Cardiac muscle cell (in vitro differentiated cells and primary cell): ENCODE results near the gene GCH1. TPM values are rescaled to one million over a fixed set of nuclear protein-coding genes. Genes with fewer than 3 reads are reported as not detected.
"Not testable (repeated sequence)": the region's sequence is repeated elsewhere in the genome, so short reads cannot be mapped to it uniquely, and the experiment has no call there.

ENCODE experiments used
- DNase-seq, 2 donors: peaks; one replicate each; pipeline versions ENCODE4 v3.0.0 to v3.0.0-alpha.2; 2010 to 2017; ENCODE audit warnings: low read depth in 1 of 2, low spot score in 1 of 2
- H3K27ac ChIP-seq: fragments of 200-600 bp; sonication (generic); 2 replicates; pipeline ENCODE4 v1.5.1; 2016
- H3K27me3 ChIP-seq: fragments of 200-600 bp; sonication (generic); 2 replicates; pipeline ENCODE4 v1.6.0; 2016; ENCODE audit warnings: control low read depth
- H3K36me3 ChIP-seq: fragments of 200-600 bp; sonication (generic); 2 replicates; pipeline ENCODE4 v1.5.1; 2016; ENCODE audit warnings: control low read depth
- H3K4me1 ChIP-seq: fragments of 200-600 bp; sonication (generic); 2 replicates; pipeline ENCODE4 v1.8.1; 2017; ENCODE audit warnings: low read depth, mild to moderate bottlenecking, mixed run types
- H3K4me3 ChIP-seq: fragments of 200-600 bp; sonication (generic); 2 replicates; pipeline ENCODE4 v1.5.1; 2016; ENCODE audit warnings: mild to moderate bottlenecking
- H3K9me3 ChIP-seq: fragments of 200-600 bp; sonication (generic); 2 replicates; pipeline ENCODE4 v1.5.1; 2017; ENCODE audit warnings: low read depth, mild to moderate bottlenecking, control low read depth
- polyA plus RNA-seq: library from polyadenylated mRNA; unstranded; fragments of >200 nt; fragmentation: Nextera tagmentation; extraction: Ambion mirVana; gene quantifications from 2 replicates; pipeline ENCODE4 v1.2.1, GENCODE V29; 2016
- total RNA-seq: library from RNA; depleted of rRNA; stranded (reverse); fragments of >200 nt; gene quantifications from 2 replicates; pipeline ENCODE4 v1.2.3, GENCODE V29; 2016
- TF ChIP-seq, protein P1 (sequence below): IDR thresholded peaks from 2 replicates; pipeline ENCODE4 v1.5.1; 2012; ENCODE audit warnings: low read depth, mild to moderate bottlenecking, low read length

Gene GCH1
- total and polyA plus RNA-seq, 2 experiments from 2014 or later: 3.0 to 3.5 TPM

DNA sequence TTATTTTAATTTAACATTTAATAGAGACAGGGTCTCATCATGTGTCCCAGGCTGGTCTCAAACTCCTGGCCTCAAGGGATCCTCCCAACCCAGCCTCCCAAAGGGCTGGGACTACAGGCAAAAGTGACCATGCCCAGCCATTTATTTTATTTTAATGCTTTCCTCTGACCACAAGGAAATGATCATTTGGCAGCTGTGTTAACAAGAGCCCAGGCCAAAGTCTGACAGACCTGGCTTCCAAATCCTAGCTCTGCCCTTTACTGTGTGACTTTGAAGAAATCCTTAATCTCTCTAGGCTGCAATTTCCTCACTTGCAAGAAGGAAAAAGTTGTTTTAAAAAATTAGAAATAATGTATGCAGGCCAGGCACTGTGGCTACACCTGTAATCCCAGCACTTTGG, 16.7 kb upstream of the GCH1 start:
- DNase-seq: no peak
- Histone ChIP-seq H3K4me3 (no peak overlapping the region), H3K27me3 (no peaks in the 10 kb centered on the region), H3K36me3 (no peaks in the 10 kb centered on the region), H3K27ac (no peak overlapping the region), H3K4me1 (peaks cover 9% of the 10 kb centered on the region), H3K9me3 (no peaks in the 10 kb centered on the region)
- TF ChIP-seq, protein P1, sequence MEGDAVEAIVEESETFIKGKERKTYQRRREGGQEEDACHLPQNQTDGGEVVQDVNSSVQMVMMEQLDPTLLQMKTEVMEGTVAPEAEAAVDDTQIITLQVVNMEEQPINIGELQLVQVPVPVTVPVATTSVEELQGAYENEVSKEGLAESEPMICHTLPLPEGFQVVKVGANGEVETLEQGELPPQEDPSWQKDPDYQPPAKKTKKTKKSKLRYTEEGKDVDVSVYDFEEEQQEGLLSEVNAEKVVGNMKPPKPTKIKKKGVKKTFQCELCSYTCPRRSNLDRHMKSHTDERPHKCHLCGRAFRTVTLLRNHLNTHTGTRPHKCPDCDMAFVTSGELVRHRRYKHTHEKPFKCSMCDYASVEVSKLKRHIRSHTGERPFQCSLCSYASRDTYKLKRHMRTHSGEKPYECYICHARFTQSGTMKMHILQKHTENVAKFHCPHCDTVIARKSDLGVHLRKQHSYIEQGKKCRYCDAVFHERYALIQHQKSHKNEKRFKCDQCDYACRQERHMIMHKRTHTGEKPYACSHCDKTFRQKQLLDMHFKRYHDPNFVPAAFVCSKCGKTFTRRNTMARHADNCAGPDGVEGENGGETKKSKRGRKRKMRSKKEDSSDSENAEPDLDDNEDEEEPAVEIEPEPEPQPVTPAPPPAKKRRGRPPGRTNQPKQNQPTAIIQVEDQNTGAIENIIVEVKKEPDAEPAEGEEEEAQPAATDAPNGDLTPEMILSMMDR: no peak

GRCh38 chr14:54918427-54918826, 15.8 kb upstream of the GCH1 start:
- peak in 1 of 2 donors; percentile 49 for DNase-seq
- Histone ChIP-seq H3K27me3 (no peaks in the 10 kb centered on the region), H3K4me3 (no peak overlapping the region), H3K27ac (no peak overlapping the region), H3K4me1 (peaks cover 9% of the 10 kb centered on the region), H3K36me3 (no peaks in the 10 kb centered on the region), H3K9me3 (no peaks in the 10 kb centered on the region)
- TF ChIP-seq, protein P1: no peak

GRCh38 chr14:54916101-54916500, 13.5 kb upstream of the GCH1 start:
- Histone ChIP-seq H3K36me3 (no peaks in the 10 kb centered on the region), H3K4me3 (no peak overlapping the region), H3K4me1 (peaks cover 9% of the 10 kb centered on the region), H3K9me3 (no peaks in the 10 kb centered on the region), H3K27me3 (no peaks in the 10 kb centered on the region), H3K27ac (no peak overlapping the region)
- TF ChIP-seq, protein P1: no peak
- DNase-seq: no peak

DNA sequence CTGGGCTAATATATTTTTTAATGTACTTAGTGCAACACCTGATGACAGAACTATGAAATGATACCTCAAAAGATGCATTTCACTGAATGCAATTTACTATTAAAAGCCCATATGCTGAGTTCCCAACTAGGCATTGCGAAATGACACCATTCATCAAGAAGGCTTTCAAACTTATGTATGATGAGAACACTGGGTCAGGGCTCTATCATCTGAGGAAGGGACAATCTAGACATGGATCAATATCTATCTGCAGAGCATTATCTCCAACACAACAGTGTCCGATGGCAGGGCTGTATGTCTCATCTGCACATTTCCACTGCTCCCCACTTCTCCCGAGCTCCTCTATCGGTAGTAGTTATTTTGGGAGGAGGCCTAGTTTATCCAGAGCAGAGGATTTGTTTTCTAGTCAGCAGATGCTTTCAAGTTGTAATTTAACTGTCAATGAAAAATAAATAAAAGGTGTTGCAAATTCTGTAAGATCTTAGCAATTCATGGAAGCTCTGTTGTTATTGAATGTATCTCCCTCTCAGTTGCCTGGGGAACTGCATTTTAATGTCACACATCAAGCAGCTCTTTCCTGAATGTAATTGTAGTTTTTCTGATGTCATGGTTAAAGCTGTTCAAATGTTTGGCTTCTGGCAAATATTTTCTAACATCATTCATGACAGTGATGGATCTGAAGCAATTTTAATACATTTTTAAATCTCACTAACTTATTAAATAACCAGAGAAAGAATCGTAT, 7.4 kb upstream of the GCH1 start:
- H3K4me3 ChIP-seq: no peak overlapping the region
- DNase-seq: no peak
- TF ChIP-seq, protein P1: no peak
- H3K36me3 ChIP-seq: no peaks in the 10 kb centered on the region
- no peaks in the 10 kb centered on the region for H3K4me1 ChIP-seq
- no peaks in the 10 kb centered on the region for H3K9me3 ChIP-seq
- H3K27ac ChIP-seq: no peak overlapping the region
- no peaks in the 10 kb centered on the region for H3K27me3 ChIP-seq

DNA sequence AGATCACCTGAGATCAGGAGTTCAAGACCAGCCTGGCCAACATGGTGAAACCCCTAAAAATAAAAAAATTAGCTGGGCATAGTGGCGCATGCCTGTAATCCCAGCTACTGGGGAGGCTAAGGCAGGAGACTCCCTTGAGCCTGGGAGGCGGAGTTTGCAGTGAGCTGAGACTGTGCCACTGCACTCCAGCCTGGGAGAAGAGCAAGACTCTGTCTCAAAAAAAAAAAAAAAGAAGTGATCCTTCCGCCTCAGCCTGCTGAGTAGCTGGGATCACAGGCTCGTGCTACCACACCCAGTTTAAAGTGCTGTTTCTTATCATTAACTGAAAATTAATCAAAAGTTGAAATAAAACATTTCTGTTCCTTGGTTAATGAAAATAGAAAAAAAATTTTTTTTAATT, 6.3 kb upstream of the GCH1 start:
- H3K4me1 ChIP-seq, DNase-seq, H3K36me3 ChIP-seq, H3K9me3 ChIP-seq, H3K27ac ChIP-seq, H3K4me3 ChIP-seq, H3K27me3 ChIP-seq: not testable (repeated sequence)

- H3K9me3 ChIP-seq: no peaks in the 10 kb centered on the region
- H3K27ac ChIP-seq: no peak overlapping the region
- no peaks in the 10 kb centered on the region for H3K27me3 ChIP-seq
- H3K4me1 ChIP-seq: no peaks in the 10 kb centered on the region
- no peak for DNase-seq
- no peaks in the 10 kb centered on the region for H3K36me3 ChIP-seq
- no peak overlapping the region for H3K4me3 ChIP-seq
- TF ChIP-seq, protein P1: no peak
Observed at GRCh38 chr14:54908190-54908589, 5.6 kb upstream of the GCH1 start.
